GM12892 (cell line): ENCODE results near the gene CECR2.

ENCODE experiments used
- POLR2A ChIP-seq: IDR thresholded peaks from 2 replicates; pipeline ENCODE4 v1.6.1; 2011; ENCODE audit warnings: low read depth, low read length, control low read depth
- POLR2AphosphoS5 ChIP-seq: IDR thresholded peaks from 2 replicates; pipeline ENCODE4 v1.6.1; 2011; ENCODE audit warnings: low read depth, low read length, control low read depth

- TF ChIP-seq POLR2A (no peak), POLR2AphosphoS5 (no peak)
Measured at GRCh38 chr22:17563936-17564391, 194.7 kb downstream of the CECR2 start.
